Colonic mucosa (tissue), 4 donors: Measurements from ENCODE around the gene TTC1. TPM values are rescaled to one million over a fixed set of nuclear protein-coding genes. Genes with fewer than 3 reads are reported as not detected.

Source experiments
- DNase-seq: peaks from one replicate; pipeline ENCODE4 v3.0.0-alpha.2; 2020
- H3K27ac ChIP-seq: fragments of 200-600 bp; one replicate; pipeline ENCODE4 v1.8.0; 2021
- H3K27me3 ChIP-seq: fragments of 200-600 bp; one replicate; pipeline ENCODE4 v1.8.0; 2021
- H3K36me3 ChIP-seq: fragments of 200-600 bp; one replicate; pipeline ENCODE4 v1.8.0; 2021
- H3K4me1 ChIP-seq: fragments of 200-600 bp; one replicate; pipeline ENCODE4 v1.8.0; 2021; ENCODE audit warnings: mild to moderate bottlenecking
- H3K4me3 ChIP-seq: fragments of 200-600 bp; one replicate; pipeline ENCODE4 v1.8.0; 2021
- H3K9ac ChIP-seq, 2 donors: one replicate each; pipeline ENCODE4 v1.7.0; 2013; ENCODE audit warnings: control low read depth in 2 of 2, low read depth in 2 of 2, low read length in 2 of 2
- H3K9me3 ChIP-seq: fragments of 200-600 bp; one replicate; pipeline ENCODE4 v1.8.0; 2021
- intact Hi-C: fragments of 100-400 bp; cut with DNase I; formaldehyde crosslinking; loops from one replicate; pipeline ENCODE4 v1.14.1; 2022
- total RNA-seq, 2 donors: library from RNA; stranded (reverse); fragmentation: NEBNext Ultra II Directional in 1 of 2; extraction: Animal tissue kit (Norgen Biotek cat#: 25700) in 1 of 2; gene quantifications; one replicate each; pipeline ENCODE4 v1.2.1, GENCODE V29; 2021
- TF ChIP-seq, protein P1 (sequence below): fragments of 200-600 bp; IDR thresholded peaks from one replicate; pipeline ENCODE4 v1.8.0; 2022; ENCODE audit warnings: antibody characterized with exemption, mild to moderate bottlenecking
- donor health status: healthy.
- donor health status: DM: no; HTN: no; CAD: no.
- donor health status: DM: no; HTN: no; CAD: no.

Gene TTC1, protein sequence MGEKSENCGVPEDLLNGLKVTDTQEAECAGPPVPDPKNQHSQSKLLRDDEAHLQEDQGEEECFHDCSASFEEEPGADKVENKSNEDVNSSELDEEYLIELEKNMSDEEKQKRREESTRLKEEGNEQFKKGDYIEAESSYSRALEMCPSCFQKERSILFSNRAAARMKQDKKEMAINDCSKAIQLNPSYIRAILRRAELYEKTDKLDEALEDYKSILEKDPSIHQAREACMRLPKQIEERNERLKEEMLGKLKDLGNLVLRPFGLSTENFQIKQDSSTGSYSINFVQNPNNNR
- total RNA-seq, result 10 to 100 TPM; 41.1 to 46.4 TPM

DNA sequence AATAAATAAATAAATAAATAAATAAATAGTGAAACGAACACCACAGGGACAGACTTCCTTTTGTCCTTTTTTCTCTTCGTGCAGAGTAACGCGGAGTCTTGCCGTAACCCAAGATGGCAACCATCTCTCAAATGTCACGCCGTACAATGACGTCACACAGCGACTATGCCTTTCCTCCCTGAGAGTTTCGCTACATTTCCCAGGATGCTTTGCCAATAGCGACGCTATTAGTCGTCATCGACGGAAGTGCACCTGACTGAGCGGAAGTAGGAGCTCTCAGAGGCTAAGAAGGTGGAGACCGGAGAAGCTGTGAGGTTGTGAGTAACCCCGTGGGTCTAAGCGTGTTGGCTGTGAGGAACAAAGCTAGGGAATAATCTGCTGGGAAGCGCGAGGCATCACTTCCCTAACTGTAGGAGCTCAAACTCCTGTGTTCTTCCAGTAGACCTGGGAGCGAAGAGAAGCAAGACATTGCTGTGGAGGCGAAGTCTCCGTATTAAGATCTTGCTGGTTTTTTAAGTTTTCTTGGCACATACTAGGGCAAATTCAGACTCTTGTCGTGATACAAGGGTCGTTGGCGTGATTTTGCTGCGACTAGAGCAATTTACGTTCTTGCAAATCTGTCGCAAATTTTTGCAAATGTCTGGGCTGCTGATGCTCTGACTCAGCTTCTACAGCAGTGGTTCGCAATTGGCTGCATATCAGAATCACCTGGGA lies at the start of gene TTC1:
TTC1 (plus strand) TSS at position 263 of the 714 bp plus-strand sequence. CDS start 1,390 bp downstream, outside the sequence.
- TF ChIP-seq, protein P1, sequence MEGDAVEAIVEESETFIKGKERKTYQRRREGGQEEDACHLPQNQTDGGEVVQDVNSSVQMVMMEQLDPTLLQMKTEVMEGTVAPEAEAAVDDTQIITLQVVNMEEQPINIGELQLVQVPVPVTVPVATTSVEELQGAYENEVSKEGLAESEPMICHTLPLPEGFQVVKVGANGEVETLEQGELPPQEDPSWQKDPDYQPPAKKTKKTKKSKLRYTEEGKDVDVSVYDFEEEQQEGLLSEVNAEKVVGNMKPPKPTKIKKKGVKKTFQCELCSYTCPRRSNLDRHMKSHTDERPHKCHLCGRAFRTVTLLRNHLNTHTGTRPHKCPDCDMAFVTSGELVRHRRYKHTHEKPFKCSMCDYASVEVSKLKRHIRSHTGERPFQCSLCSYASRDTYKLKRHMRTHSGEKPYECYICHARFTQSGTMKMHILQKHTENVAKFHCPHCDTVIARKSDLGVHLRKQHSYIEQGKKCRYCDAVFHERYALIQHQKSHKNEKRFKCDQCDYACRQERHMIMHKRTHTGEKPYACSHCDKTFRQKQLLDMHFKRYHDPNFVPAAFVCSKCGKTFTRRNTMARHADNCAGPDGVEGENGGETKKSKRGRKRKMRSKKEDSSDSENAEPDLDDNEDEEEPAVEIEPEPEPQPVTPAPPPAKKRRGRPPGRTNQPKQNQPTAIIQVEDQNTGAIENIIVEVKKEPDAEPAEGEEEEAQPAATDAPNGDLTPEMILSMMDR, result no peak
- peak; percentile 98 for DNase-seq
- intact Hi-C loops, result no loop called here

DNA sequence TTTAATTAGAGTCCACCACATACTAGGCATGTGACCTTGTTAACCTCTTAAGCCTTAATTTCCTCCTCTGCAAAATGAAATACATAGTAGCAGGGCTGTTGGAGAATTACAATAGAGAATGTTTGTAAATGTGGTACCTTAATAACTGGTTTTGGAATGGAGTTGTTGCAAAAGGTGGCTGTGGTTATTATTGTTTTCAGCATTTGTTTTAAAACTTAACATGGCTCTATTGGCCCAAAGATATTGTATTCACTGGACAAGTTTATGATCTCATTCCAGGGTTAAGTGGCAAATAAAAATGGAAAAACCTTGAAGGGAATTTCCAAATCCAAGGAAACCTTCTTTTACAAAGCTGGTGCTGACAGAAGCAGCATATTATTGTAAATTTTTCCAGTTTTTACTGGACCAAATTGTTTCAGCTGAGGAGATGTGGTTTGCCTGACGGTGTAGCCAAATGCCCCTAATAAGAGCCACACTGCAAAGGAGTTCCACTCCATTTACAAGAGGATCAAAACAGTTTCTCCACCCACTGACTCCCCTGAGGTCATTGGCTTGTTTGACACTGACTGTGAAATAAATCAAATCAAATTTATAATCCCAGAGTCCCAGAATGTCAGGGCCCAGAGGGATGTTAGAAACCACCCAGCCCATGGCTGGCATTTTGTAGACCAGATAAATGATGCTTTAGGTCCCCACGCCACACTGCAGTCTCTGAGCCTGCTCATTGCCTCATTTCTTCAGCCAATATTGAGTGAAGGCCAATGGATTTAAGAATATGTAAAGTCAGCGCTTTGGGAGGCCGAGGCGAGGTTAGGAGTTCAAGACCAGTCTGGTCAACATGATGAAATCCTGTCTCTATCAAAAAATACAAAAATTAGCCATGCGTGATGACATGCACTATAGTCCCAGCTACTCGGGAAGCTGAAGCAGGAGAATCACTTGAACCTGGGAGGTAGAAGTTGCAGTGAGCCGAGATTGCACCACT lies 47.5 kb upstream of the TTC1 start:
- Histone ChIP-seq H3K27me3 (no peaks in the 10 kb centered on the region), H3K27ac (no peak overlapping the region), H3K4me1 (no peaks in the 10 kb centered on the region), H3K4me3 (no peak overlapping the region), H3K36me3 (no peaks in the 10 kb centered on the region), H3K9me3 (no peaks in the 10 kb centered on the region), H3K9ac (no peak overlapping the region)
- TF ChIP-seq, protein P1, result no peak
- no peak for DNase-seq
- intact Hi-C loops, result no loop called here

More for the DNA sequence above, at the start of gene TTC1:
- H3K9me3 ChIP-seq, result no peaks in the 10 kb centered on the region
- peaks cover 22% of the 10 kb centered on the region for H3K4me1 ChIP-seq
- peak within 1 kb of the TSS; percentile 70 to 100 for H3K9ac ChIP-seq
- H3K27me3 ChIP-seq, result no peaks in the 10 kb centered on the region
- H3K36me3 ChIP-seq, result no peaks in the 10 kb centered on the region
- H3K4me3 ChIP-seq, result peak within 1 kb of the TSS; percentile 72
- H3K27ac ChIP-seq, result peak within 1 kb of the TSS; percentile 81

DNA sequence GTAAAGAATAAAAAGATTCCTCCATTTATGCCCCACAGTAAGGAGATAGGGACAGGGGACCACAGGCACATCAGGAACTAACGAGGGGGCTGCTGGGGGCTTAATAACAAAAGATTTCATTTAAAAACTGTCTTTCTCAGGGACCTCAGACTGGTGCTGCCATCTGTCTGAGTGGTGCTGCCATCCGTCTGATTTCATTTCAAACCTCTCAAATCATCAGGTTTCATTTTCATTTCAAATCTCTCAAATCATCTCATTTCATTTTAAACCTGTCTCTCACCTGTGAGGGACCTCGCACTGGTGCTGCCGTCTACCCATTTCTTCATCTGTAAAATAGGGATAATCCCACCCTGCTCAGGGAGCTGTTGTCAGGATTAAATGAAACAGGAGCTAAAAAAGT lies 46.7 kb upstream of the TTC1 start:
- no peak for DNase-seq
- Histone ChIP-seq H3K4me1 (no peaks in the 10 kb centered on the region), H3K4me3 (no peak overlapping the region), H3K9ac (no peak overlapping the region), H3K27me3 (no peaks in the 10 kb centered on the region), H3K27ac (no peak overlapping the region), H3K36me3 (no peaks in the 10 kb centered on the region), H3K9me3 (no peaks in the 10 kb centered on the region)
- intact Hi-C loops, result no loop called here
- TF ChIP-seq, protein P1, result no peak

DNA sequence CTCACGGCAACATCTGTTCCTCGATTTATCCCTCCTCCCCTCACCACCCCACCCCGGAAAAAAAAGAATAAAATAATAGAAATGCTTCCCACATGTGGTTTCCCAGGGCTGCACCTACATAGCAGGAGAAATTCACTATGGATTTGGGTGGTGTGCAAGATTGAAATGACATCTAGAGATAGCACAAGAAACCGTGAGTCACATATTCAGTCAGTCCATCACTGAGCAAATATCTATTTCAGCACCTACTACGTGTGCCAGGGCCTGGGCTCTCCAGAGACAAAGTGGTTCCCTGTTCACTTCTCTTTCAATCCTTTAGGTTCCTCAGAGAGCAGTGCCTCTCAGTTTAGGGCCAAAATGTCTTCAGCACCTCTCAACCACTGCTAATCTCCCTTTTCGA lies 45.0 kb upstream of the TTC1 start:
- no peak overlapping the region for H3K27ac ChIP-seq
- H3K27me3 ChIP-seq, result no peaks in the 10 kb centered on the region
- no peak overlapping the region for H3K9ac ChIP-seq
- H3K4me1 ChIP-seq, result no peaks in the 10 kb centered on the region
- no peak overlapping the region for H3K4me3 ChIP-seq
- H3K36me3 ChIP-seq, result no peaks in the 10 kb centered on the region
- TF ChIP-seq, protein P1, result no peak
- intact Hi-C loops, result no loop called here
- no peaks in the 10 kb centered on the region for H3K9me3 ChIP-seq
- no peak for DNase-seq
